Effector memory CD8-positive, alpha-beta T cell (primary cell): ENCODE data around the gene ADAMTS16.

ENCODE experiments used
- ATAC-seq: fragments of 150-1000 bp; cut with Tn5 transposase; replicated peaks from 2 replicates; pipeline ENCODE4 v1.10.0; 2021; ENCODE audit warnings: mild to moderate bottlenecking, moderate library complexity
- DNase-seq, 3 experiments: peaks; one replicate each; pipeline ENCODE4 v3.0.0; 2021
- H3K27ac Mint-ChIP-seq, 2 donors: one replicate each; pipeline ENCODE4 v1.8.0; 2022; ENCODE audit warnings: mild to moderate bottlenecking in 2 of 2, mixed read lengths in 2 of 2, moderate library complexity in 2 of 2
- H3K27me3 Mint-ChIP-seq, 2 donors: one replicate each; pipeline ENCODE4 v1.8.0; 2022; ENCODE audit warnings: mixed read lengths in 2 of 2
- H3K36me3 Mint-ChIP-seq: one replicate; pipeline ENCODE4 v1.8.0; 2022; ENCODE audit warnings: mild to moderate bottlenecking, moderate library complexity, mixed read lengths; ENCODE audit not compliant: insufficient read depth
- H3K4me1 Mint-ChIP-seq, 2 donors: one replicate each; pipeline ENCODE4 v1.8.0; 2022; ENCODE audit warnings: low read depth in 2 of 2, mixed read lengths in 2 of 2
- H3K4me3 Mint-ChIP-seq, 2 donors: one replicate each; pipeline ENCODE4 v1.8.0; 2022; ENCODE audit warnings: mild to moderate bottlenecking in 2 of 2, mixed read lengths in 2 of 2, moderate library complexity in 2 of 2
- H3K9me3 Mint-ChIP-seq, 2 donors: one replicate each; pipeline ENCODE4 v1.8.0; 2022; ENCODE audit warnings: mixed read lengths in 2 of 2

ADAMTS16 gene

GRCh38 chr5:5240234-5240633 lies 100.1 kb downstream of the ADAMTS16 start:
- peaks cover 0 to 21% of the 10 kb centered on the region in 2 donors for H3K9me3 Mint-ChIP-seq
- DNase-seq (no peak), ATAC-seq (no peak)
- no peaks in the 10 kb centered on the region for H3K4me1 Mint-ChIP-seq
- H3K4me3 Mint-ChIP-seq = no peak overlapping the region
- H3K36me3 Mint-ChIP-seq = no peaks in the 10 kb centered on the region
- H3K27me3 Mint-ChIP-seq = peaks cover 0 to 9% of the 10 kb centered on the region in 2 donors
- H3K27ac Mint-ChIP-seq = no peak overlapping the region

GRCh38 chr5:5242056-5242455 lies 101.9 kb downstream of the ADAMTS16 start:
- no peak for ATAC-seq
- Mint-ChIP-seq H3K27me3 (peaks cover 0 to 9% of the 10 kb centered on the region in 2 donors), H3K4me1 (no peaks in the 10 kb centered on the region), H3K4me3 (no peak overlapping the region), H3K27ac (no peak overlapping the region), H3K9me3 (peaks cover 0 to 19% of the 10 kb centered on the region in 2 donors), H3K36me3 (no peaks in the 10 kb centered on the region)
- DNase-seq = no peak

- no peak overlapping the region for H3K27ac Mint-ChIP-seq
- no peak for ATAC-seq
- DNase-seq = no peak
- H3K9me3 Mint-ChIP-seq = peaks cover 2 to 12% of the 10 kb centered on the region in 2 donors
- H3K4me1 Mint-ChIP-seq = no peaks in the 10 kb centered on the region
- H3K27me3 Mint-ChIP-seq = peaks cover 0 to 9% of the 10 kb centered on the region in 2 donors
- no peak overlapping the region for H3K4me3 Mint-ChIP-seq
- H3K36me3 Mint-ChIP-seq = no peaks in the 10 kb centered on the region
These were observed 106.6 kb downstream of the ADAMTS16 start for GRCh38 chr5:5246736-5247135.

GRCh38 chr5:5250758-5251157 lies 110.6 kb downstream of the ADAMTS16 start:
- Mint-ChIP-seq H3K9me3 (peaks cover 2 to 23% of the 10 kb centered on the region in 2 donors), H3K27ac (no peak overlapping the region)
- no peak for ATAC-seq

GRCh38 chr5:5252106-5252505 lies 112.0 kb downstream of the ADAMTS16 start:
- no peaks in the 10 kb centered on the region for H3K4me1 Mint-ChIP-seq

More at GRCh38 chr5:5250758-5251157, 110.6 kb downstream of the ADAMTS16 start:
- Mint-ChIP-seq H3K4me1 (no peaks in the 10 kb centered on the region), H3K27me3 (no peaks in the 10 kb centered on the region), H3K4me3 (no peak overlapping the region), H3K36me3 (no peaks in the 10 kb centered on the region)
- DNase-seq = no peak

GRCh38 chr5:5257353-5257752 lies 117.2 kb downstream of the ADAMTS16 start:
- Mint-ChIP-seq H3K4me3 (no peak overlapping the region), H3K36me3 (no peaks in the 10 kb centered on the region), H3K27ac (no peak overlapping the region), H3K9me3 (peaks cover 0 to 10% of the 10 kb centered on the region in 2 donors), H3K27me3 (no peaks in the 10 kb centered on the region), H3K4me1 (no peaks in the 10 kb centered on the region)
- ATAC-seq (no peak), DNase-seq (no peak)

More at GRCh38 chr5:5252106-5252505, 112.0 kb downstream of the ADAMTS16 start:
- no peak for DNase-seq
- H3K4me3 Mint-ChIP-seq = no peak overlapping the region
- peaks cover 2 to 23% of the 10 kb centered on the region in 2 donors for H3K9me3 Mint-ChIP-seq
- H3K27me3 Mint-ChIP-seq = no peaks in the 10 kb centered on the region
- ATAC-seq = no peak
- no peak overlapping the region for H3K27ac Mint-ChIP-seq
- H3K36me3 Mint-ChIP-seq = no peaks in the 10 kb centered on the region

- Mint-ChIP-seq H3K9me3 (peaks cover 0 to 9% of the 10 kb centered on the region in 2 donors), H3K27ac (no peak overlapping the region)
These were observed 118.4 kb downstream of the ADAMTS16 start for GRCh38 chr5:5258564-5258963.

GRCh38 chr5:5264727-5265126 lies 124.6 kb downstream of the ADAMTS16 start:
- no peak overlapping the region for H3K4me3 Mint-ChIP-seq
- no peaks in the 10 kb centered on the region for H3K4me1 Mint-ChIP-seq
- H3K27me3 Mint-ChIP-seq = no peaks in the 10 kb centered on the region
- DNase-seq (no peak), ATAC-seq (no peak)
- H3K9me3 Mint-ChIP-seq = peaks cover 0 to 2% of the 10 kb centered on the region in 2 donors
- no peak overlapping the region for H3K27ac Mint-ChIP-seq
- H3K36me3 Mint-ChIP-seq = no peaks in the 10 kb centered on the region

More at GRCh38 chr5:5258564-5258963, 118.4 kb downstream of the ADAMTS16 start:
- H3K4me3 Mint-ChIP-seq = no peak overlapping the region
- no peaks in the 10 kb centered on the region for H3K27me3 Mint-ChIP-seq
- ATAC-seq (no peak), DNase-seq (no peak)
- H3K36me3 Mint-ChIP-seq = no peaks in the 10 kb centered on the region
- H3K4me1 Mint-ChIP-seq = no peaks in the 10 kb centered on the region

GRCh38 chr5:5266297-5266696 lies 126.2 kb downstream of the ADAMTS16 start:
- ATAC-seq (no peak), DNase-seq (no peak)
- Mint-ChIP-seq H3K36me3 (no peaks in the 10 kb centered on the region), H3K4me1 (no peaks in the 10 kb centered on the region), H3K27me3 (no peaks in the 10 kb centered on the region), H3K4me3 (no peak overlapping the region), H3K27ac (no peak overlapping the region), H3K9me3 (peaks cover 0 to 2% of the 10 kb centered on the region in 2 donors)

- H3K27ac Mint-ChIP-seq = no peak overlapping the region
- no peak for ATAC-seq
- H3K4me1 Mint-ChIP-seq = no peaks in the 10 kb centered on the region
These were observed 130.0 kb downstream of the ADAMTS16 start for GRCh38 chr5:5270161-5270560.

GRCh38 chr5:5270958-5271785 lies 131.0 kb downstream of the ADAMTS16 start:
- H3K4me1 Mint-ChIP-seq = no peaks in the 10 kb centered on the region
- ATAC-seq (no peak), DNase-seq (no peak)
- no peaks in the 10 kb centered on the region for H3K36me3 Mint-ChIP-seq
- peaks cover 0 to 4% of the 10 kb centered on the region in 2 donors for H3K27me3 Mint-ChIP-seq
- no peak overlapping the region for H3K27ac Mint-ChIP-seq
- H3K9me3 Mint-ChIP-seq = no peaks in the 10 kb centered on the region
- no peak overlapping the region for H3K4me3 Mint-ChIP-seq

More at GRCh38 chr5:5270161-5270560, 130.0 kb downstream of the ADAMTS16 start:
- no peak overlapping the region for H3K4me3 Mint-ChIP-seq
- no peak for DNase-seq
- H3K9me3 Mint-ChIP-seq = peaks cover 0 to under 1% of the 10 kb centered on the region in 2 donors
- no peaks in the 10 kb centered on the region for H3K36me3 Mint-ChIP-seq
- H3K27me3 Mint-ChIP-seq = no peaks in the 10 kb centered on the region

GRCh38 chr5:5271786-5272321 lies 131.7 kb downstream of the ADAMTS16 start:
- DNase-seq (no peak), ATAC-seq (no peak)
- Mint-ChIP-seq H3K4me1 (no peaks in the 10 kb centered on the region), H3K27ac (no peak overlapping the region), H3K4me3 (no peak overlapping the region), H3K27me3 (peaks cover 0 to 6% of the 10 kb centered on the region in 2 donors), H3K36me3 (no peaks in the 10 kb centered on the region), H3K9me3 (no peaks in the 10 kb centered on the region)

- Mint-ChIP-seq H3K36me3 (no peaks in the 10 kb centered on the region), H3K4me3 (no peak overlapping the region), H3K27ac (no peak overlapping the region), H3K4me1 (no peaks in the 10 kb centered on the region), H3K9me3 (no peaks in the 10 kb centered on the region), H3K27me3 (peaks cover 0 to 6% of the 10 kb centered on the region in 2 donors)
- no peak for ATAC-seq
- DNase-seq = no peak
These were observed 133.3 kb downstream of the ADAMTS16 start for GRCh38 chr5:5273398-5273797.

GRCh38 chr5:5273976-5274375 lies 133.8 kb downstream of the ADAMTS16 start:
- no peak overlapping the region for H3K4me3 Mint-ChIP-seq
- no peak for DNase-seq

More at GRCh38 chr5:5273976-5274375, 133.8 kb downstream of the ADAMTS16 start:
- Mint-ChIP-seq H3K36me3 (no peaks in the 10 kb centered on the region), H3K27me3 (peaks cover 0 to 6% of the 10 kb centered on the region in 2 donors), H3K27ac (no peak overlapping the region), H3K4me1 (no peaks in the 10 kb centered on the region), H3K9me3 (no peaks in the 10 kb centered on the region)
- ATAC-seq = no peak
